Ramos (cell line): ENCODE results near the gene SHROOM3.

Source experiments
- in situ Hi-C: fragments of 300-500 bp; cut with MboI; formaldehyde crosslinking; loops from one replicate; pipeline ENCODE4 v1.14.3; 2022; ENCODE audit warnings: low sequenced_read_pairs; ENCODE audit not compliant: unreplicated experiment

SHROOM3 gene

GRCh38 chr4:76681996-76682395, 247.0 kb downstream of the SHROOM3 start:
- in situ Hi-C loops = no loop called here

DNA sequence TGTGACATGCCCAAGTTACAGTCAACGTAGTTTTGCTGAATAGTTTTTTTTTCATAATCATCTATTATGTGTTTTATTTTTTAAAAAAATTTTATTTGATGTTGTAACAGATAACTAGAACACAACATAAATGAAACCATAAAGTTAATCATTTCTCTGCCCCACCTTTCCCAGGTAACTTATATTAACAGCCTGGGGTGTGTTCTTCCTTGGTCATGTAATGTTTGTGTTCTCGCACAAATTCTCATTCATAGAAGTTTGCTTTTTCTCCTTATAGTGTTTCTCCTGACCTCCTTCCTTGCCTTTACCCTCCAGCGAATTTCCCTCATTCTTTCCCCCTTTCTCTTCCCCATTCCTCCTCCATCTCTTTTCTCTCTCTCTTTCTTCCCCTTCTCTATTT, 248.1 kb downstream of the SHROOM3 start:
- in situ Hi-C loops = no loop called here

DNA sequence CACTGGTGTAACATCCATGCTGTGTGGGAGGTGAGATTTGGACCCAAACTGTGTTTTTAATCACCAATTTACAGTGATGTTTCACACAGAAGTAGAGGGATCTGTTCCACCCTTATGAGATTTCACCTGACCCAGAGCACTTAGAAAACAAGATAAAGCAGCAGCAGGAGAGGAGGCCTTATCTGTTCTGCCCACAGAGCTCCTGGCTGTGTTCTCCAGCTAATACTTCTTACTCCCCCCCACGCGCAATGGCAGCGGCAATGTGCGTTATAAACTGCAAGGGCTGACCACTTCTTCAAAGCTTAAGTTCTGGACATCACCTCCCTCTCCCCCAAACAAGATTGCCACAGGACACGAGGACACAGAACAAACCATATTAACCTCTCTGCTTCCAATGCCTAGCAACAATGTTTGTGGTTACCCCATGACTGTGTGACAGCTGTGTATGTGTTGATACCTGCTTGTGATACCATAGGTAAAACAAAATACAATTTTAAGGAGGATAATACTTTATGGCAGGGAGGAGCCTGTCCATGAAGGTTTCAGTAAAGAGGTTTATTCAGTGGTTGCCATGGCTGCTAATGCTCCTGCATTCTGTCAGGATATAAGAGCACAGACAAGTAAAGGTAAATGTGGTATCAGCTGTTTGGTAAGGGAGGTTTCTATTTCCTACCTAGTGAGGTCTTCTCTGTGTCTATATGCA, 252.9 kb downstream of the SHROOM3 start:
- in situ Hi-C loops = no loop called here

DNA sequence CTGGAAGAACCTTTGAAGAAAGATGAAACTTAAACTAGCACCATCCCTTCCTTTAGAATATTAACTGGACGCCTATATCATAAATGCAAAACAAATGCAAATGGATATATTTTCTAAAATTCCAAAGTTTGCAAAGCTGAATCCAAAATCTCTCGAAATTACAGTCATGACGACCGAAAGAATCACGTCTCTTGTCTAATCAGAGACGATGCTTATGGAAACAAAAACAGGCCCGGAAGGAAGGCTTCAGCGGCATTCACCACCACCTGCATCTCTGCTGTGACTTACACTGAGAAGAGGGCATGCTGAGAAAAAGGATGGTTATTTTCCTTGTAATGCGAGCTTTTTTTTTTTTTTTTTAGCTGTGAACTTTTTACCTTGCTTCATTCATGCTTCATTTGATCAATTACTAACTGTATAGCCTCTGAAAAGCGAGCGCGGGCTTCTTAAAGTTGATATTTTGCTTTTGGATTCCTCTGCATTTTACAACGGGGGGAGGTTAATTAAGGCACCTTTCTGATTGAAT, 253.7 kb downstream of the SHROOM3 start:
- in situ Hi-C loops = no loop called here

DNA sequence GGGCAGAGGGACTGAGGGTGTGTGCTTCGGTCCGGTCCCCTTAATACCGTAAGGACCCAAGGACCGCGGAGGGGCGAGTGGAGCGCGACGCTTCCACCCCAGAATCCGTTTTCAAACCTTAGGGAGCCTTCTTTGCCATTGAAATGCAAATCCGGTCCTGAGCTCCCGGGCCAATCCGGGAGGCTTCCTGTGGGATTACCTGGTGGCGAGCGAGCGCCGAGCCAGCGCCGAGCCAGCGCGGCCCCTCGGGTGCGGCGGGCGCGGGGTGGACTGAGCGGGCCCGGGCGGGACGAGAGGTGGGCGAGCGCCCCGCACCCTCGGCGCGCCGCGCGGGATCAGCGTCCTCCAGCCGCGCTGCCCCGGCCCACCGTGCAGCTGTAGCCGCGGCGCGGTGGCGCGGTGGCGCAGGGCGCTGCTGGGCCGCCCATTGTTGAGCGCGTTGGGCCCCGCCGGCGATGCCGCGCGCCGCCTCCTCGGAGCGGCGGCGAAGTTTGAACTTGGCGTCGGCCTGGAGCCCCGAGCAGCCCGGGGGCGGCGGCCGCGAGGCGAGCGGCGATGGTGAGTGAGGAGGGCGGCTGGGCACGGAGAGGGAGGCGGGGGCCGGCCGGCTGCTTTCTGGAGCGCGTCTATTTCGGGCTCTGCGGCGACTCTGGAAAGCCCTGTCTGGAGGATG, 254.3 kb downstream of the SHROOM3 start:
- in situ Hi-C loops = no loop called here

GRCh38 chr4:76690011-76690905, 255.2 kb downstream of the SHROOM3 start:
- in situ Hi-C loops = no loop called here

GRCh38 chr4:76690906-76691275, 255.9 kb downstream of the SHROOM3 start:
- in situ Hi-C loops = no loop called here

DNA sequence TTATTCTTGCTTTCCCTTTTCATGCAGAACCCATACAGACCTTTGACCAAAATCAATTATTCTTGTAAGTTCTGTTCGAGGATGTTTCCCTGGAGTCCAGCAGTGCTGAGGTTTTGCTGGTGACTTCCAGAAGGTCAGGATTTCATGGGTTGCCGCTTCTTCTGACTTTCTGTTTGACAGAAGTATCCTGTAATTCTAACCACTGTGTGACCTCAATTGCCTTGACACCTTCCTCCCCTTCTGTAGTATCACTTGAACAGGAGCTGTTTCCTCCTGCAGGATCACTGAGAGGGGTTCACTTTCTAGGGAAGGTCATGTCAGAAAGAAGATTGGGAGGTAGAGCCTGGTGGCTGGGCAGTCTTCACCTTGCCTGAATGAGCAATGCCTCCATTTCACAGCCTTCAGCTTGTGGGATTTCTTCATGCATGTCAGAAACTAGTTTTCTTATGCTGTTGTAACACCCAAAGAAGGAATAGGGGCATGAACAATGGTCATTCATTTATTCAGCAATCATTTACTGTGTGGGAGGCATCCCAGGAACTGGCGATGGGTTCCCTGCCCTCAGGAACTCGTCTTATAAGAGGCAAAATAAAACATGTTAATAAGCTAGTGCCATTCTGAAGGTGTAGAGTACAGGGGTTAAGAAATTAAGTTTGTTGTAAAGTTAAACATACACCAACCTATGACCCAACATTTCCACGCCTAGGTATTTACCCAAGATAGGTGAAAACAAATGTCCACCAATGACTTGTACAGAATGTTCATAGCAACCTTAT, 257.0 kb downstream of the SHROOM3 start:
- in situ Hi-C loops = no loop called here

GRCh38 chr4:76692761-76693160, 257.7 kb downstream of the SHROOM3 start:
- in situ Hi-C loops = no loop called here

DNA sequence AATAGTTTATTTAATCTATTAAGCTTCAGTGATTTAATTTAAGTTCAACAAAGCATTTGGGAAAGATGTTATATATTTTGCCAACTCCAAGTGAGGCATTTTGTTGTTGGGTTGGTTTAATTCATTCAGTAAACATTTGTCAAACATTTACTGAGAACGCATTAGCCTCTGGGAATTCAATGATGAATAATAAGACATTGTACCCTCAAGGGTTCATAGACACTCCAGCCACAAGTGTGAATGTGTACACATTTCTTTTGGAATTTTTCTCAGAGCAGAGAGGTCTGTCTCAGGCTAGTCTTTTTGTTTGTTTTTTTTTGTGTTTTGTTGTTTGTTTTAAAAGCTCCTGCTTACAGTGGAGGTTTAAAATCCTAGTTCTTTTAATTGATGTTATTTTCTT, 259.0 kb downstream of the SHROOM3 start:
- in situ Hi-C loops = no loop called here

DNA sequence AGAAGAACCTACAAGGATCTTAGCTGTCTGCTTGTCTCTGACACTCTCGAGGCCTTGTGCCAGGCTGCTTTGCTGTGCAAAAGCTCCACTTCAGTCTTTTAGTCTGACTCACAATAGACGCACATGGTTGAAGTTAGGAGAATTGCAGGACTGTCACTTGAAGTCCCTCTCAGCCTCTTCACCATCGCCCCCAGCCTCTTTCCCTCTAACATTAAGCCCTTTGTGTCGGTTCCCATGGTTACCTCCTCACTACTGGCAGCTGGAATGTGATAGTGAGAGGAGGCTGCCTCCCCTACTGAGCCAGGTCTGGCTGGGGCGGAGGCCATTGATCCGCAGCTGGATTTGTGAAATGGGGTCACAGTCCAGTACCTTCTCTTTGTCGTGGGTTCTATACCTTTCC, 261.1 kb downstream of the SHROOM3 start:
- in situ Hi-C loops = no loop called here

DNA sequence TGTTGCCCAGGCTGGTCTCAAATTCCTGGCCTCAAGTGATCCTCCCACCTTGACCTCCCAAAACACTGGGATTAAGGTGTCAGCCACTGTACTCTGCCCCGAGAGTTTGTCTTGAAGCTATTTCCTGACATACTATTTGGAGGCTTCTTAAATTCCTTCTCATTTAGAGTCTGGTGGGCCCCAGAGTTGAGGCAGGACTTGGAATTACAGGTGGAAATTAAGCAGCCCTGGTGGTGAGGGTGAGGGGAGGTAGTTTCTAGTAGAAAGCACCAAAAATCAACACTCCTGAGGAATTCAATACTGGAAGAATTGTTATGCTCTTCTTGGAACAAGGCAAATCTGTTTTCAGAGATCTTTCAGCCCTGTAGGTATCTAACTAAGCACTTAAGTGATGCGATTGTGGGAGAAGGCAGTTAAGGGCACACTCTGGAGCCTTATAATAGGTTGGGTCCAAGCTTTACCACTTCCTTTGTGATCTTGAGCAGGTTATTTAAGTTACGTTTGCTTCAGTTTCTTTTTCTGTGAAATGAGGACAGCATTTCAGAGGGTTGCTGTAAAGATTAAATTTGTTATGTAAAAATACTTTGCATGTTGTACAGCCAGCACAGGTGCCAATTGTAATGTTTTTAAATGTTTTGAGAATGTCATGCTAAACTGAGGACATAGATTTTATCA, 262.2 kb downstream of the SHROOM3 start:
- in situ Hi-C loops = no loop called here

DNA sequence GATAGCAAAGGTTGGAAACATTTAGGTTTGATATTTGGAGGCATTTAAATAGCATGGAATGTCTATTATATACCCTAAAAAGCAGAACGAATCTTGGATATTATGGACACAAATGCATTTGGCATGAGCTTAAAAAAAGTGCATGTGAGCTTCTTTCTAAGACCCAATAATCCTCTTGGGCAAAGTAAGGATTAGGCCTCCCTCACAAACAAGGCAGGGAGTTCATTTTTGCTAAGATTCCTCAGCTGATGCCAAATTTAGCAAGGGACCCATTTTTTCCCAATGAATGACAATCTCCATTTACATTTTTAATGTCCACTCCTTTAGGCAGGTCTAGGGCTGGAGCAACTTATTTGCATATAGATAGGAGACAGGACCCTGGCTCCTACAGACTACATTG, 263.1 kb downstream of the SHROOM3 start:
- in situ Hi-C loops = no loop called here

GRCh38 chr4:76699751-76700310, 264.8 kb downstream of the SHROOM3 start:
- in situ Hi-C loops = no loop called here

DNA sequence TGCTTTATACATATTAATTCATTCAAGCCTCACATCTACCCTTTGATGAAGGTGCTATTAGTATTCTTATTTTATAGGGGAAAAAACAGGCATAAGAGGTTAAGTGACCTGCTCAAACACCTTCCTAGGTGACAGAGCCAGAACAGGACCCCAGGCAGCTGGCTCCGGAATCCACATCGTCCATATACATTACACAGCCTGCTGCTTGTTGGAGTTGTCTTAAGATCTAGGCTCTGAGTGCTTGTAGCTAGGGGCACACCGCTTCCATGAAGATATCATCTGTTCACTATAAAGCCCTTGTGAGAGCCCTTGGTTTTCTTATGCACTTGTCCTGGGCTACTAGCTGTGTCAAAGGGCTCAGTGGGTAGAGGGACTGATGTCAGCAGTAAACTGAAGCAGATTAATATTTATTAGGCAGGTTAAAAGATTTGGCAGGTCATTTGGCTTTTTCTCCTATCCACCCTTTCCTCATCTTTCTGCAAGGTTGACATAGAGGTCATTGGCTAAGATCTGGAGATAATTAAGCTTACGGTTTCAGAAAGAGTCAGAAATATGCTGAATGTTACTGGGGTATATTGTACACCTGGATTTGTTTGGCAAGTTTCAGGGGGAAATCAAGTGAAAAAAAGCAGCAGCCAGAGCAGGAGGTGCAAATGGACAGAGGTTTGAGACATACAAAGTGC, 267.6 kb downstream of the SHROOM3 start:
- in situ Hi-C loops = no loop called here

DNA sequence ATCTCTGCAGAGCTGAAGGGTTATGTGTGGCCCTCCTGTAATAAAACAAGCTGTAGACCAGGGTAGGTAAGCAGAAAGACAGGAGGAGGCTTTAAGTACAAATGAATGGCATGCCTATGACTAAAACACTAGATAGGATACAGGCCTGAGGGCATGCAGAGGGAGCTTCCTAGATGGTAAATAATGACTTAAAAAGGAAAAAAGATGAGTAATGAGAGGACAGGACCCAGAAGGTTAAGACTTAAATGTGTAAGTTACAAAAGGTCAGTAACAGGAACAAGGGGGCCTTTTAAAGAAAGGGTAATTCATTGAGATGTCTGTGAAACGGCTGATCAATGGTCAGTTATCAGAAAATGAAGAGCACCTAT, 268.1 kb downstream of the SHROOM3 start:
- in situ Hi-C loops = no loop called here

GRCh38 chr4:76703676-76704075, 268.6 kb downstream of the SHROOM3 start:
- in situ Hi-C loops = no loop called here

- in situ Hi-C loops = no loop called here
These were observed 269.3 kb downstream of the SHROOM3 start for GRCh38 chr4:76704133-76704881.
